Hepatocyte (in vitro differentiated cells): ENCODE measurements around the gene TASP1. TPM values are rescaled to one million over a fixed set of nuclear protein-coding genes. Genes with fewer than 3 reads are reported as not detected.
"Not testable (repeated sequence)": the region's sequence is repeated elsewhere in the genome, so short reads cannot be mapped to it uniquely, and the experiment has no call there.

ENCODE experiments used
- DNase-seq: peaks from one replicate; pipeline ENCODE4 v3.0.0-alpha.2; 2016; ENCODE audit warnings: low spot score
- H2AFZ ChIP-seq: fragments of 200-600 bp; sonication (generic); 2 replicates; pipeline ENCODE4 v1.6.0; 2016; ENCODE audit warnings: antibody characterized with exemption, mild to moderate bottlenecking
- H3K27ac ChIP-seq: fragments of 200-600 bp; sonication (generic); 2 replicates; pipeline ENCODE4 v1.5.1; 2016; ENCODE audit warnings: mild to moderate bottlenecking
- H3K27me3 ChIP-seq: fragments of 200-600 bp; sonication (generic); 2 replicates; pipeline ENCODE4 v1.6.1; 2016
- H3K36me3 ChIP-seq: fragments of 200-600 bp; sonication (generic); replicated peaks from 2 replicates; pipeline ENCODE4 v1.5.1; 2016; ENCODE audit warnings: low read depth; ENCODE audit not compliant: insufficient read depth
- H3K4me1 ChIP-seq: fragments of 200-600 bp; sonication (generic); 2 replicates; pipeline ENCODE4 v1.5.1; 2016; ENCODE audit warnings: mild to moderate bottlenecking, moderate library complexity; ENCODE audit not compliant: insufficient read depth
- H3K4me2 ChIP-seq: fragments of 200-600 bp; sonication (generic); 2 replicates; pipeline ENCODE4 v1.6.0; 2016
- H3K4me3 ChIP-seq: fragments of 200-600 bp; sonication (generic); 2 replicates; pipeline ENCODE4 v1.5.1; 2016; ENCODE audit warnings: mild to moderate bottlenecking
- H3K79me2 ChIP-seq: fragments of 200-600 bp; sonication (generic); 2 replicates; pipeline ENCODE4 v1.6.0; 2017; ENCODE audit warnings: mild to moderate bottlenecking
- H3K9me2 ChIP-seq: fragments of 200-600 bp; sonication (generic); replicated peaks from 2 replicates; pipeline ENCODE4 v1.6.0; 2017; ENCODE audit warnings: mild to moderate bottlenecking; ENCODE audit not compliant: insufficient read depth
- H3K9me3 ChIP-seq: fragments of 200-600 bp; sonication (generic); 2 replicates; pipeline ENCODE4 v1.5.1; 2016; ENCODE audit warnings: low read depth, mild to moderate bottlenecking
- H4K20me1 ChIP-seq: fragments of 200-600 bp; sonication (generic); 2 replicates; pipeline ENCODE4 v1.6.0; 2016; ENCODE audit warnings: mild to moderate bottlenecking; ENCODE audit not compliant: insufficient read depth, poor library complexity, severe bottlenecking
- EZH2 ChIP-seq: fragments of 200-600 bp; sonication (generic); IDR thresholded peaks from 2 replicates; pipeline ENCODE4 v1.6.1; 2016; ENCODE audit warnings: antibody characterized with exemption, mild to moderate bottlenecking, borderline replicate concordance
- EZH2phosphoT487 ChIP-seq: fragments of 200-600 bp; sonication (generic); IDR thresholded peaks from one replicate; pipeline ENCODE4 v1.6.1; 2018; ENCODE audit warnings: antibody characterized with exemption, mild to moderate bottlenecking, low read depth, moderate library complexity; ENCODE audit not compliant: unreplicated experiment, severe bottlenecking
- WGBS: methylation state at CpG from one replicate; pipeline ENCODE4 v1.1.6; 2016; ENCODE audit warnings: low lambda C conversion rate; ENCODE audit errors: missing lambda C conversion rate; 5-methylcytosine and 5-hydroxymethylcytosine counted together
- polyA plus RNA-seq: library from polyadenylated mRNA; unstranded; fragments of >200 nt; fragmentation: Nextera tagmentation; extraction: Ambion mirVana; gene quantifications from 2 replicates; pipeline ENCODE4 v1.2.1, GENCODE V29; 2016
- total RNA-seq: library from RNA; depleted of rRNA; stranded (reverse); fragments of >200 nt; gene quantifications from 2 replicates; pipeline ENCODE4 v1.2.3, GENCODE V29; 2014
- TF ChIP-seq, protein P1 (sequence below): fragments of 200-600 bp; sonication (generic); IDR thresholded peaks from 2 replicates; pipeline ENCODE4 v1.5.1; 2016; ENCODE audit warnings: antibody characterized with exemption, mild to moderate bottlenecking; ENCODE audit not compliant: poor library complexity

Gene TASP1
- total and polyA plus RNA-seq, 2 experiments from 2014 or later, result 11.1 to 12.9 TPM

DNA sequence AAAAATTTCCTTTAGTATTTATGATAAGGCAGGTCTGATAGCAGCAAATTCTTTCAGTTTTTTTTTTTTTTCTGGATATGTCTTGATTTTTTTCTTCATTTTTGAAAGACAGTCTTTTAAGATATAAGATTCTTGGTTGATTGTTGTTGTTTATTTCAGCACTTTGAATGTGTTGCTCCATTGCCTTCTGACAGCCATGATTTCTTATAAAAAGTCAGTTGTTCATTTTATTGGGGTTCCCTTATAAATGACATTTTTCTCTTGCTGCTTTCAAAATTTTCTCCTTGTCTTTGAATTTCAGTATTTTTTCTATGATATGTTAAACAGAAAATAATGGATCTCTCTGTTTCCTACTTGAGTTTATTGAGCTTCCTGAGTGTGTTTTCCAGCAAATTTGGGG, 265.3 kb downstream of the TASP1 start:
- Histone ChIP-seq H3K9me2 (no peaks in the 10 kb centered on the region), H4K20me1 (no peaks in the 10 kb centered on the region), H3K4me3 (no peak overlapping the region), H3K4me1 (no peaks in the 10 kb centered on the region), H2AFZ (no peak overlapping the region), H3K27ac (no peak overlapping the region), H3K79me2 (no peaks in the 10 kb centered on the region), H3K4me2 (no peak overlapping the region), H3K9me3 (no peaks in the 10 kb centered on the region), H3K27me3 (no peaks in the 10 kb centered on the region), H3K36me3 (no peaks in the 10 kb centered on the region)
- TF ChIP-seq, protein P1, sequence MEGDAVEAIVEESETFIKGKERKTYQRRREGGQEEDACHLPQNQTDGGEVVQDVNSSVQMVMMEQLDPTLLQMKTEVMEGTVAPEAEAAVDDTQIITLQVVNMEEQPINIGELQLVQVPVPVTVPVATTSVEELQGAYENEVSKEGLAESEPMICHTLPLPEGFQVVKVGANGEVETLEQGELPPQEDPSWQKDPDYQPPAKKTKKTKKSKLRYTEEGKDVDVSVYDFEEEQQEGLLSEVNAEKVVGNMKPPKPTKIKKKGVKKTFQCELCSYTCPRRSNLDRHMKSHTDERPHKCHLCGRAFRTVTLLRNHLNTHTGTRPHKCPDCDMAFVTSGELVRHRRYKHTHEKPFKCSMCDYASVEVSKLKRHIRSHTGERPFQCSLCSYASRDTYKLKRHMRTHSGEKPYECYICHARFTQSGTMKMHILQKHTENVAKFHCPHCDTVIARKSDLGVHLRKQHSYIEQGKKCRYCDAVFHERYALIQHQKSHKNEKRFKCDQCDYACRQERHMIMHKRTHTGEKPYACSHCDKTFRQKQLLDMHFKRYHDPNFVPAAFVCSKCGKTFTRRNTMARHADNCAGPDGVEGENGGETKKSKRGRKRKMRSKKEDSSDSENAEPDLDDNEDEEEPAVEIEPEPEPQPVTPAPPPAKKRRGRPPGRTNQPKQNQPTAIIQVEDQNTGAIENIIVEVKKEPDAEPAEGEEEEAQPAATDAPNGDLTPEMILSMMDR, result no peak
- TF ChIP-seq EZH2phosphoT487 (no peak), EZH2 (no peak)
- DNase-seq, result no peak

DNA sequence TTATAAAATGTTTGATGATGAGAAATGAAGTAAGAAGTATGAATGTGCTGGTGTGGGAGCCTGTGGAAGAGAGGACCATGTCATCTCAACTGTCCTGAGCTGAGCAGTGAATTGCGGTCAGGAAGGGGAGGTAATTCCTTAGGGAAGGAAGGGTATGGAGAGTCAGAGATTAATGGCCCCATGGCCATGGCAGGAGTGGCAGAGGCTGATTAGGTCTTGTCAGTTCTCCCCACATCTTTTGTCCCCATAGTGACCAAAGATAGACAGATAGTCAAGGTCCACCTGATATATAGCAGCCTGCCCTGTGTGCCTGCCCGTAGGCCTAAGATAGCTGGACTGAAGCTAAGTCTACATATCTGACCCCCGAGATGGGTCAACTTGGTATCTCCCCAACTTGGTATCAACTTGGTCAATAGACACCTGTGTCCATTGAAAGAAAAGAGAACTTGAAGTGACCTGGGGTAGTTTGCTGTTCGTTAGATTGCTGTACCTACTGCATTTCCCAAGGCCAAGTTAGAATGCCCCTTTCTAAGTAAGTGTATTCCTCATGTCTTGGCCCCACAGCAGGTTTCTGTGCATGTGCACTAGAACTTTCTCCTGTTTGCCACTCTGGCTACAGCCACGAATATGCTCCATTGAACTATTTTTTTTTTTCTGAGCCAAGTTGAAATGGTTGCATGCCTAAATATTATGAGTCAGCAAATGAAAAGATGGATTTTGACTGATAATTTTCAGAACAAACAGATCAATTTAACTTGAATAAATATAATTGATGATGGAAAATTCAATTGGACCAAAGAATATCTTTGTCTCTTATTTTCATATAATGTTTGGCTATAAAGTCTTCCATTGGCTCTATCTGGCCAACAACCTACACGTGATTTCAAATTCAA, 274.2 kb downstream of the TASP1 start:
- no peak for TF ChIP-seq EZH2phosphoT487
- TF ChIP-seq, protein P1, result no peak
- no peak for TF ChIP-seq EZH2
- Histone ChIP-seq H3K27me3 (no peaks in the 10 kb centered on the region), H2AFZ (no peak overlapping the region), H3K9me3 (no peaks in the 10 kb centered on the region), H3K27ac (no peak overlapping the region), H3K36me3 (no peaks in the 10 kb centered on the region), H3K9me2 (no peaks in the 10 kb centered on the region), H4K20me1 (no peaks in the 10 kb centered on the region), H3K4me3 (no peak overlapping the region), H3K79me2 (no peaks in the 10 kb centered on the region), H3K4me2 (no peak overlapping the region), H3K4me1 (no peaks in the 10 kb centered on the region)
- DNase-seq, result no peak
- 91% methylated on average over 6 of the region's 6 CpGs for WGBS

DNA sequence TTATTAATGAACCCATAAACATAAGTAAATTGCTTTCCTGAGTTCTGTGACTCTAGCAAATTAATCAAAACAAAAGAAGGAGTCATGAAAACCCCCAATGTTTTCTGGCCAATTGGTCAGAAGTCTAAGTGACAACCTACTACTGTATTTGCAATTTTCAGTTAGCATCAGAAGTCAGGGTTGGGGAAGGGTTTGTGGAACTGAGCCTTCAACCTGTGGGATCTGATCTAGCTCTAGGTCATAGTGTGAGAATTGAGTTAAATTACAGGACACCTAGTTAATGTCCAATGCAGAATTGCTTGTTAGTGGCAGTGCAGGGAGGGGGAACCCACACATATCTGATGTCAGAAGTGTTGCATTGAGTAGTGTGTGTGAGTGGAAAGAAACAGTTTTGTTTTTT, 275.3 kb downstream of the TASP1 start:
- Histone ChIP-seq H4K20me1 (no peaks in the 10 kb centered on the region), H3K9me3 (no peaks in the 10 kb centered on the region), H3K4me2 (no peak overlapping the region), H3K27me3 (no peaks in the 10 kb centered on the region), H3K4me3 (no peak overlapping the region), H3K27ac (no peak overlapping the region), H3K36me3 (no peaks in the 10 kb centered on the region), H2AFZ (no peak overlapping the region), H3K4me1 (no peaks in the 10 kb centered on the region), H3K79me2 (no peaks in the 10 kb centered on the region), H3K9me2 (no peaks in the 10 kb centered on the region)
- TF ChIP-seq, protein P1, result no peak
- no peak for DNase-seq

DNA sequence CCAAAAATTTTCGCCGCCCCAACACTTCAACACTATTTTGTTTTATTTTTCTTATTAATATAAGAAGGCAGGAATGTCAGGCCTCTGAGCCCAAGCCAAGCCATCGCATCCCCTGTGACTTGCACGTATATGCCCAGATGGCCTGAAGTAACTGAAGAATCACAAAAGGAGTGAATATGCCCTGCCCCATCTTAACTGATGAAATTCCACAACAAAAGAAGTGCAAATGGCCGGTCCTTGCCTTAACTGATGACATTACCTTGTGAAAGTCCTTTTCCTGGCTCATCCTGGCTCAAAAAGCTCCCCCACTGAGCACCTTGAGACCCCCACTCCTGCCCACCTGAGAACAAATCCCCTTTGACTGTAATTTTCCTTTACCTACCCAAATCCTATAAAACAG, 276.6 kb downstream of the TASP1 start:
- H3K79me2 ChIP-seq, H4K20me1 ChIP-seq: not testable (repeated sequence)
- WGBS, result 97% methylated on average over 5 of the region's 5 CpGs

DNA sequence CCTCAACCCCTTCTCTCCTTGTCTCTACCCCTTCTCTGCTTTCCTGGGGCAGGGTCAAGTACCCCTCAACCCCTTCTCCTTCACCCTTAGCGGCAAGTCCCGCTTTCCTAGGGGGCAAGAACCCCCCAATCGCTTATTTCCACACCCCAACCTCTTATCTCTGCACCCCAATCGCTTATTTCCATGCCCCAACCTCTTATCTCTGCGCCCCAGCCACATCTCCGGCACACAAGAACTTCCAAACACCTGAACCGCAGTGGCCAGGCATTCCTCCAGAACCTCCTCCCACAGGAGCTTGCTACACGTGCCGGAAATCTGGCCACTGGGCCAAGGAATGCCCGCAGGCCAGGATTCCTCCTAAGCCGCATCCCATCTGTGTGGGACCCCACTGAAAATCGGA, 279.8 kb downstream of the TASP1 start:
- not testable (repeated sequence) for H3K9me2 ChIP-seq, H3K27ac ChIP-seq, H3K4me1 ChIP-seq, H3K9me3 ChIP-seq, H3K36me3 ChIP-seq, DNase-seq, H3K4me2 ChIP-seq, H3K79me2 ChIP-seq, H3K27me3 ChIP-seq, H3K4me3 ChIP-seq, H2AFZ ChIP-seq, H4K20me1 ChIP-seq
- WGBS, result 93% methylated on average over 12 of the region's 12 CpGs

More for the DNA sequence above, 276.6 kb downstream of the TASP1 start:
- H2AFZ ChIP-seq, H3K27ac ChIP-seq, H3K4me2 ChIP-seq, H3K27me3 ChIP-seq, H3K4me1 ChIP-seq, H3K36me3 ChIP-seq, DNase-seq, H3K4me3 ChIP-seq, H3K9me3 ChIP-seq, H3K9me2 ChIP-seq: not testable (repeated sequence)

DNA sequence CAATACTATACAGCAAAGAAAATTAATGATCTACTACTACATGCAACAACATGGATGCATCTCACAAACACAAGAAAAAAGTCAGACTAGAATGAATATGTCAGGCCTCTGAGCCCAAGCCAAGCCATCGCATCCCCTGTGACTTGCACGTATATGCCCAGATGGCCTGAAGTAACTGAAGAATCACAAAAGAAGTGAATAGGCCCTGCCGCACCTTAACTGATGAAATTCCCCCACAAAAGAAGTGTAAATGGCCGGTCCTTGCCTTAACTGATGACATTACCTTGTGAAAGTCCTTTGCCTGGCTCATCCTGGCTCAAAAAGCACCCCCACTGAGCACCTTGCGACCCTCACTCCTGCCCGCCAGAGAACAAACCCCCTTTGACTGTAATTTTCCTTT, 280.9 kb downstream of the TASP1 start:
- H3K27ac ChIP-seq, H3K4me3 ChIP-seq, H3K27me3 ChIP-seq, H3K9me3 ChIP-seq, H2AFZ ChIP-seq, DNase-seq, H3K9me2 ChIP-seq, H3K79me2 ChIP-seq, H3K4me2 ChIP-seq, H4K20me1 ChIP-seq, H3K4me1 ChIP-seq, H3K36me3 ChIP-seq: not testable (repeated sequence)
- 91% methylated on average over 6 of the region's 6 CpGs for WGBS
